MCF 10A (cell line): ENCODE data around the gene MYO15B. TPM values are rescaled to one million over a fixed set of nuclear protein-coding genes. Genes with fewer than 3 reads are reported as not detected.
"Not testable (repeated sequence)": the region's sequence is repeated elsewhere in the genome, so short reads cannot be mapped to it uniquely, and the experiment has no call there.

ENCODE experiments used
- BruUV-seq: library from RNA; stranded (reverse); fragments of 400-500 nt; replicated peaks from 2 replicates; lab custom pipeline; 2021; lab: Mats Ljungman, UMichigan
- CTCF ChIA-PET: fragments of 300-600 bp; sonication (Branson Sonifier 250); formaldehyde crosslinking; extraction: SDS; loops from one replicate; lab custom pipeline; 2021; ENCODE audit warnings: antibody characterized with exemption, inconsistent platforms; lab: Yijun Ruan, JAX
- POLR2A ChIA-PET: fragments of 300-600, 350-650 bp; sonication (Branson Sonifier 250); formaldehyde crosslinking; extraction: SDS; loops from one replicate; lab custom pipeline; 2020; ENCODE audit warnings: antibody characterized with exemption, inconsistent platforms; lab: Yijun Ruan, JAX
- DNase-seq: peaks from one replicate; pipeline ENCODE4 v3.0.0-alpha.2; 2018; ENCODE audit not compliant: unreplicated experiment
- H3K27ac Mint-ChIP-seq: one replicate; pipeline ENCODE4 v1.8.0; 2022; ENCODE audit warnings: mild to moderate bottlenecking, low read depth, mixed read lengths; ENCODE audit not compliant: unreplicated experiment
- H3K27me3 Mint-ChIP-seq: one replicate; pipeline ENCODE4 v1.8.0; 2022; ENCODE audit warnings: mixed read lengths; ENCODE audit not compliant: insufficient read depth, unreplicated experiment
- H3K36me3 Mint-ChIP-seq: one replicate; pipeline ENCODE4 v1.8.0; 2022; ENCODE audit warnings: mild to moderate bottlenecking, moderate library complexity, mixed read lengths; ENCODE audit not compliant: insufficient read depth, unreplicated experiment
- H3K4me1 Mint-ChIP-seq: one replicate; pipeline ENCODE4 v1.8.0; 2022; ENCODE audit warnings: mixed read lengths; ENCODE audit not compliant: insufficient read depth, unreplicated experiment
- H3K4me3 Mint-ChIP-seq: one replicate; pipeline ENCODE4 v1.8.0; 2022; ENCODE audit warnings: mild to moderate bottlenecking, moderate library complexity, mixed read lengths; ENCODE audit not compliant: unreplicated experiment
- H3K9me3 Mint-ChIP-seq: one replicate; pipeline ENCODE4 v1.8.0; 2022; ENCODE audit warnings: mixed read lengths; ENCODE audit not compliant: unreplicated experiment
- intact Hi-C: fragments of 100-400 bp; cut with micrococcal nuclease; formaldehyde crosslinking; loops from 2 replicates; pipeline ENCODE4 v1.14.1; 2022
- total RNA-seq: library from RNA; stranded (reverse); gene quantifications from 2 replicates; pipeline ENCODE4 v1.2.3, GENCODE V29; 2022
- TF ChIP-seq, protein P1 (sequence below): fragments of 200-600 bp; IDR thresholded peaks from one replicate; pipeline ENCODE4 v1.8.0; 2022; ENCODE audit warnings: antibody characterized with exemption, mild to moderate bottlenecking; ENCODE audit not compliant: unreplicated experiment

Gene MYO15B
- total RNA-seq, 1 experiment from 2014 or later: 10.9 TPM

GRCh38 chr17:75637551-75637950, 50.0 kb downstream of the MYO15B start:
- ChIA-PET POLR2A (no interaction called here), CTCF (interaction anchor here (0.6 to 1.5 kb wide), 4 partner anchors 11 to 121 kb away, joined by 3 to 4 read pairs (median 4); no protein-coding TSS in a partner anchor)
- no peak for DNase-seq
- no TSS peak for BruUV-seq
- Mint-ChIP-seq H3K36me3 (peaks cover 7% of the 10 kb centered on the region), H3K9me3 (no peaks in the 10 kb centered on the region), H3K27me3 (no peaks in the 10 kb centered on the region), H3K4me3 (no peak overlapping the region), H3K4me1 (peaks cover 10% of the 10 kb centered on the region), H3K27ac (no peak overlapping the region)
- TF ChIP-seq, protein P1, sequence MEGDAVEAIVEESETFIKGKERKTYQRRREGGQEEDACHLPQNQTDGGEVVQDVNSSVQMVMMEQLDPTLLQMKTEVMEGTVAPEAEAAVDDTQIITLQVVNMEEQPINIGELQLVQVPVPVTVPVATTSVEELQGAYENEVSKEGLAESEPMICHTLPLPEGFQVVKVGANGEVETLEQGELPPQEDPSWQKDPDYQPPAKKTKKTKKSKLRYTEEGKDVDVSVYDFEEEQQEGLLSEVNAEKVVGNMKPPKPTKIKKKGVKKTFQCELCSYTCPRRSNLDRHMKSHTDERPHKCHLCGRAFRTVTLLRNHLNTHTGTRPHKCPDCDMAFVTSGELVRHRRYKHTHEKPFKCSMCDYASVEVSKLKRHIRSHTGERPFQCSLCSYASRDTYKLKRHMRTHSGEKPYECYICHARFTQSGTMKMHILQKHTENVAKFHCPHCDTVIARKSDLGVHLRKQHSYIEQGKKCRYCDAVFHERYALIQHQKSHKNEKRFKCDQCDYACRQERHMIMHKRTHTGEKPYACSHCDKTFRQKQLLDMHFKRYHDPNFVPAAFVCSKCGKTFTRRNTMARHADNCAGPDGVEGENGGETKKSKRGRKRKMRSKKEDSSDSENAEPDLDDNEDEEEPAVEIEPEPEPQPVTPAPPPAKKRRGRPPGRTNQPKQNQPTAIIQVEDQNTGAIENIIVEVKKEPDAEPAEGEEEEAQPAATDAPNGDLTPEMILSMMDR: no peak
- intact Hi-C loops: loop anchor here (10.0 kb wide), 1 partner anchor 213 kb away; no protein-coding TSS in a partner anchor

DNA sequence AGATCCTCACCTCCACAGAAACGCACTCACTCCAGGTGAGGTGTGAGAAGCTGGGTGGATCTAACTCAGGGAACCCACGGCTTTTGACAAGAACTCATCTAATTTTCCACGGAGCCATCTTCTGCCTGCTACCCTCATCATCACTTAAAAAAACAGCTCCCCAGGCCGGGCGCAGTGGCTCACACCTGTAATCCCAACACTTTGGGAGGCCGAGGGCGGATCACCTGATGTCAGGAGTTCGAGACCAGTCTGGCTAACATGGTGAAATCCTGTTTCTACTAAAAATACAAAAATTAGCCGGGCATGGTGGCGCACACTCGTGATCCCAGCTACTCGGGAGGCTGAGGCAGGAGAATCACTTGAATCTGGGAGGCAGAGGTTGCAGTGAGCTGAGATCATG, 50.4 kb downstream of the MYO15B start:
- H3K9me3 Mint-ChIP-seq, H3K36me3 Mint-ChIP-seq, DNase-seq, BruUV-seq, POLR2A ChIA-PET, H3K4me1 Mint-ChIP-seq, H3K4me3 Mint-ChIP-seq, H3K27ac Mint-ChIP-seq, H3K27me3 Mint-ChIP-seq: not testable (repeated sequence)
- intact Hi-C loops: loop anchor here (10.0 kb wide), 1 partner anchor 213 kb away; no protein-coding TSS in a partner anchor
- CTCF ChIA-PET: interaction anchor here (0.5 to 1.0 kb wide), 2 partner anchors 11 to 886 kb away, joined by 3 to 4 read pairs; no protein-coding TSS in a partner anchor

DNA sequence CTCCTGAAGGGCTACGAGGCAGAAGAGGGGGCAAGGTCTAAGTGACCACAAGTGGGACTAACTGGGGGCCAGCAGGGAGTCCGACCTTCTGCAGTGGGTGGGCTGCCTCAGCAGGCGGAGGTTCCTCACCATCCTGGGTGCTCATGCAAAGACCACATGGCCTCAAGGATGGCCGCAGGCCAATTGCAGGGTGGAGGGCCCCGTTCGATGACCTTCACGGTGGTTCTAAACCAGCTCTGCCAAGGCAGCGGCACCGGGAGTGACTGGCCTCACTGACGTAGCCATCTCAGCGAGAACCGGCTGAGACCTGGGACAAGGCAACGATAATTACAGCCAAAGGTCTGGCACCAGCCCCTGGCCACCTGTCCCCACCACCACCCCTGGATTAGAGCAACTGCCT, 51.3 kb downstream of the MYO15B start:
- TF ChIP-seq, protein P1: no peak
- Mint-ChIP-seq H3K27ac (no peak overlapping the region), H3K4me3 (no peak overlapping the region), H3K9me3 (no peaks in the 10 kb centered on the region), H3K27me3 (no peaks in the 10 kb centered on the region), H3K36me3 (peaks cover 3% of the 10 kb centered on the region), H3K4me1 (peaks cover 3% of the 10 kb centered on the region)
- no TSS peak for BruUV-seq
- CTCF ChIA-PET: interaction anchor here (0.5 to 0.6 kb wide), 2 partner anchors 104 to 248 kb away, joined by 3 to 5 read pairs; no protein-coding TSS in a partner anchor
- no peak for DNase-seq
- intact Hi-C loops: loop anchor here (10.0 kb wide), 1 partner anchor 214 kb away; no protein-coding TSS in a partner anchor
- POLR2A ChIA-PET: no interaction called here

DNA sequence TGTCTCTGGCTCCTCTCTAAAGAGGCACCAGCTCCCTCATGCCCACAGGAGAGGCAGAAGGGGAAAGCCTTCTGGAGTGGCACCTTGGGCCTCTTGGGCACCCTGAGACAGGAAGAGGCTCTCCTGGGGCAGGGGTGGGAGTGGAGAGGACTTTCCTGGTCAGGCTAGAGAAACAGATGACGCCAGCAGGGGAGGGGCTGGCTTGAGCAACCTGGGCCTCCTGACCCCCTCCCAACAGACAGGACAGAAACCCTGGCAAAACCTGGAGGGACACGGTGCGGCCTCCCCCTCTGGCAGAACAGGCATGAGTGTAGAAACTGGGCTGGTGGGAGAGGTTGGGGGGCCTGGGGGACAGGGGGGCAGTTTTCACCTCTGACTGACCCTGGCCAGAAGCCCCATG, 51.7 kb downstream of the MYO15B start:
- no peak overlapping the region for H3K27ac Mint-ChIP-seq
- CTCF ChIA-PET: interaction anchor here (0.5 kb wide), 1 partner anchor 248 kb away, joined by 3 read pairs; no protein-coding TSS in a partner anchor
- intact Hi-C loops: loop anchor here (10.0 kb wide), 1 partner anchor 215 kb away; no protein-coding TSS in a partner anchor
- POLR2A ChIA-PET: no interaction called here
- H3K9me3 Mint-ChIP-seq: no peaks in the 10 kb centered on the region
- no peak overlapping the region for H3K4me3 Mint-ChIP-seq
- TF ChIP-seq, protein P1: no peak
- H3K27me3 Mint-ChIP-seq: no peaks in the 10 kb centered on the region
- no peaks in the 10 kb centered on the region for H3K4me1 Mint-ChIP-seq
- no peaks in the 10 kb centered on the region for H3K36me3 Mint-ChIP-seq
- DNase-seq: no peak
- no TSS peak for BruUV-seq
